ENCODE results near the gene ATP5MC2.
"Not testable (repeated sequence)": the region's sequence is repeated elsewhere in the genome, so short reads cannot be mapped to it uniquely, and the experiment has no call there.

Gene ATP5MC2

GRCh38 chr12:53645165-53645564, 30.7 kb downstream of the ATP5MC2 start:
- H3K27ac ChIP-seq (ENCODE audit: low read depth, low read length): no peak overlapping the region
- H3K4me1 ChIP-seq (ENCODE audit: insufficient read depth, low read length): no peaks in the 10 kb centered on the region
- no peak overlapping the region for H3K4me3 ChIP-seq (ENCODE audit: low read length)
- H3K36me3 ChIP-seq (ENCODE audit: insufficient read depth, low read length): no peaks in the 10 kb centered on the region
- H3K9me3 ChIP-seq (ENCODE audit: insufficient read depth, low read depth, low read length): no peaks in the 10 kb centered on the region
- H3K27me3 ChIP-seq (ENCODE audit: insufficient read depth, low read length): no peaks in the 10 kb centered on the region
- 100% methylated on average over 1 of the region's 3 CpGs for WGBS
- H3K9ac ChIP-seq (ENCODE audit: low read depth, low read length): no peak overlapping the region

DNA sequence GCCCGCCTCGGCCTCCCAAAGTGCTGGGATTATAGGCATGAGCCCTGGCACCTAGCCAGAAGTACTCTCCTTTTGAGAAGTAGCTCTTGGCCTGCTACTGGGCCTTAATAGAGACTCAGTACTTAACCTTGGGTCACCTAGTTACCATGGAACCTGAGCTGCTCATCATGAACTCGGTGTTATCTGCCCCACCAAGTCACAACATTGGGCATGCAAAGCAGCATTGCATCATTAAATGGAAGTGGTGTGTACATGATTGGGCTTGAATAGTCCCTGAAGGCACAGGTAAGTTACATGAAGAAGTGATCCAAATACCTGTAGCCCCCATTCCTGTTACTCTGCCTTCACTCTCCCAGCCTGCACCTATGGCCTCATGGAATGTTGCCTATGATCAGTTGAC, 31.8 kb downstream of the ATP5MC2 start:
- Histone ChIP-seq H3K9me3 (ENCODE audit: insufficient read depth, low read depth, low read length) (no peaks in the 10 kb centered on the region), H3K4me3 (ENCODE audit: low read length) (no peak overlapping the region), H3K36me3 (ENCODE audit: insufficient read depth, low read length) (no peaks in the 10 kb centered on the region), H3K4me1 (ENCODE audit: insufficient read depth, low read length) (no peaks in the 10 kb centered on the region), H3K27me3 (ENCODE audit: insufficient read depth, low read length) (no peaks in the 10 kb centered on the region), H3K9ac (ENCODE audit: low read depth, low read length) (no peak overlapping the region), H3K27ac (ENCODE audit: low read depth, low read length) (no peak overlapping the region)
- 93% methylated on average over 3 of the region's 3 CpGs for WGBS

- H3K9me3 ChIP-seq (ENCODE audit: insufficient read depth, low read depth, low read length): no peaks in the 10 kb centered on the region
- H3K4me1 ChIP-seq (ENCODE audit: insufficient read depth, low read length): no peaks in the 10 kb centered on the region
- no peak overlapping the region for H3K9ac ChIP-seq (ENCODE audit: low read depth, low read length)
- no peak overlapping the region for H3K27ac ChIP-seq (ENCODE audit: low read depth, low read length)
- no peak overlapping the region for H3K4me3 ChIP-seq (ENCODE audit: low read length)
- no peaks in the 10 kb centered on the region for H3K36me3 ChIP-seq (ENCODE audit: insufficient read depth, low read length)
- 70% methylated on average over 5 of the region's 5 CpGs for WGBS
- no peaks in the 10 kb centered on the region for H3K27me3 ChIP-seq (ENCODE audit: insufficient read depth, low read length)
These were observed 32.5 kb downstream of the ATP5MC2 start for GRCh38 chr12:53643232-53643979.

GRCh38 chr12:53638057-53638456, 37.8 kb downstream of the ATP5MC2 start:
- Histone ChIP-seq H3K4me1 (ENCODE audit: insufficient read depth, low read length) (no peaks in the 10 kb centered on the region), H3K4me3 (ENCODE audit: low read length) (no peak overlapping the region), H3K9ac (ENCODE audit: low read depth, low read length) (no peak overlapping the region), H3K9me3 (ENCODE audit: insufficient read depth, low read depth, low read length) (no peaks in the 10 kb centered on the region), H3K36me3 (ENCODE audit: insufficient read depth, low read length) (no peaks in the 10 kb centered on the region), H3K27me3 (ENCODE audit: insufficient read depth, low read length) (no peaks in the 10 kb centered on the region), H3K27ac (ENCODE audit: low read depth, low read length) (no peak overlapping the region)
- WGBS: 100% methylated on average over 2 of the region's 2 CpGs

GRCh38 chr12:53636641-53637040, 39.2 kb downstream of the ATP5MC2 start:
- 86% methylated on average over 1 of the region's 2 CpGs for WGBS
- H3K9me3 ChIP-seq (ENCODE audit: insufficient read depth, low read depth, low read length): no peaks in the 10 kb centered on the region

DNA sequence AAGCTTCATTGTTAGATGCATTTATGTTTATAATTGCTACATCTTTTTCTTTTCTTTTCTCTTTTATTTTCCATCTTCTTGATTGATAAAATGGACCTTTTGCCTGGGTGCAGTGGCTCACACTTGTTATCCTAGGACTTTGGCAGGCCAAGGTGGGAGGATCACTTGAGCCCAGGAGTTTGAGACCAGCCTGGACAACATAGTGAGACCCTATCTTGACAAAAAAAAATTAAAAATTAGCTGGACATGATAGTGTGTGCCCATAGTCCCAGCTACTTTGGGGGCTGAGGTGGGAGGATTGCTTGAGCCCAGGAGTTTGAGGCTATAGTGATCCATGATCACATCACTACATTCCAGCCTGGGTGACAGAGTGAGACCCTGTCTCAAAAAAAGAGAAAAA, 40.2 kb downstream of the ATP5MC2 start:
- not testable (repeated sequence) for H3K4me1 ChIP-seq (ENCODE audit: insufficient read depth, low read length); H3K9ac ChIP-seq (ENCODE audit: low read depth, low read length); H3K36me3 ChIP-seq (ENCODE audit: insufficient read depth, low read length); H3K27me3 ChIP-seq (ENCODE audit: insufficient read depth, low read length); H3K9me3 ChIP-seq (ENCODE audit: insufficient read depth, low read depth, low read length); H3K4me3 ChIP-seq (ENCODE audit: low read length); H3K27ac ChIP-seq (ENCODE audit: low read depth, low read length)

More at GRCh38 chr12:53636641-53637040, 39.2 kb downstream of the ATP5MC2 start:
- Histone ChIP-seq H3K27me3 (ENCODE audit: insufficient read depth, low read length) (no peaks in the 10 kb centered on the region), H3K4me1 (ENCODE audit: insufficient read depth, low read length) (no peaks in the 10 kb centered on the region), H3K4me3 (ENCODE audit: low read length) (no peak overlapping the region), H3K36me3 (ENCODE audit: insufficient read depth, low read length) (no peaks in the 10 kb centered on the region), H3K27ac (ENCODE audit: low read depth, low read length) (no peak overlapping the region), H3K9ac (ENCODE audit: low read depth, low read length) (no peak overlapping the region)

- Histone ChIP-seq H3K27ac (ENCODE audit: low read depth, low read length) (no peak overlapping the region), H3K9ac (ENCODE audit: low read depth, low read length) (no peak overlapping the region), H3K4me1 (ENCODE audit: insufficient read depth, low read length) (peaks cover 6% of the 10 kb centered on the region), H3K4me3 (ENCODE audit: low read length) (no peak overlapping the region), H3K9me3 (ENCODE audit: insufficient read depth, low read depth, low read length) (no peaks in the 10 kb centered on the region), H3K36me3 (ENCODE audit: insufficient read depth, low read length) (no peaks in the 10 kb centered on the region), H3K27me3 (ENCODE audit: insufficient read depth, low read length) (no peaks in the 10 kb centered on the region)
- no CpG with 5 or more reads among the region's 1 CpG for WGBS
These were observed 44.2 kb downstream of the ATP5MC2 start for GRCh38 chr12:53631721-53632120.

DNA sequence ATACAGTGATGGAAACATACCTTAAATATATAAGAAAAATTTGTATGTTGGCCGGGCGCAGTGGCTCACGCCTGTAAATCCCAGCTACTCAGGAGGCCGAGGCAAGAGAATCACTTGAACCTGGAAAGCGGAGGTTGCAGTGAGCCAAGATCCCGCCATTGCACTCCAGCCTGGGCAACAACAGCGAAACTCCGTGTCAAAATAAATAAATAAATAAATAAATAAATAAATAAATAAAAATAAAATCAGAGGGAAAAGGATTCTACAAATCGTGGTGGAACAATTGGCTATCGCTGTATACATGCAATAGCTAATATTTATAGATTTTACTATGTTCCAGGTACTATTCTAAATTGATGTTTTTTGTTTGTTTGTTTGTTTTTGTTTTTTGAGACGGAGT, 48.0 kb downstream of the ATP5MC2 start:
- H3K9me3 ChIP-seq (ENCODE audit: insufficient read depth, low read depth, low read length): no peaks in the 10 kb centered on the region
- peaks cover 28% of the 10 kb centered on the region for H3K4me1 ChIP-seq (ENCODE audit: insufficient read depth, low read length)
- no peak overlapping the region for H3K27ac ChIP-seq (ENCODE audit: low read depth, low read length)
- WGBS: 95% methylated on average over 7 of the region's 11 CpGs
- H3K9ac ChIP-seq (ENCODE audit: low read depth, low read length): no peak overlapping the region
- H3K27me3 ChIP-seq (ENCODE audit: insufficient read depth, low read length): no peaks in the 10 kb centered on the region
- H3K4me3 ChIP-seq (ENCODE audit: low read length): no peak overlapping the region
- no peaks in the 10 kb centered on the region for H3K36me3 ChIP-seq (ENCODE audit: insufficient read depth, low read length)

- Histone ChIP-seq H3K9ac (ENCODE audit: low read depth, low read length) (peak overlapping the region; percentile 98), H3K4me3 (ENCODE audit: low read length) (peak overlapping the region; percentile 82), H3K27ac (ENCODE audit: low read depth, low read length) (peak overlapping the region; percentile 98), H3K9me3 (ENCODE audit: insufficient read depth, low read depth, low read length) (no peaks in the 10 kb centered on the region), H3K27me3 (ENCODE audit: insufficient read depth, low read length) (no peaks in the 10 kb centered on the region), H3K4me1 (ENCODE audit: insufficient read depth, low read length) (peaks cover 28% of the 10 kb centered on the region), H3K36me3 (ENCODE audit: insufficient read depth, low read length) (no peaks in the 10 kb centered on the region)
- WGBS: 50% methylated on average over 6 of the region's 6 CpGs
These were observed 49.1 kb downstream of the ATP5MC2 start for GRCh38 chr12:53626702-53627169.

GRCh38 chr12:53625946-53626701, 49.8 kb downstream of the ATP5MC2 start, which contains the start of gene ATF7:
Gene ATF7, minus strand, starts transcription at chr12:53626382. Its CDS starts 25,382 bp downstream, at chr12:53601000.
- no peaks in the 10 kb centered on the region for H3K9me3 ChIP-seq (ENCODE audit: insufficient read depth, low read depth, low read length)
- peak within 1 kb of the TSS; percentile 82 for H3K4me3 ChIP-seq (ENCODE audit: low read length)
- no peaks in the 10 kb centered on the region for H3K36me3 ChIP-seq (ENCODE audit: insufficient read depth, low read length)
- H3K9ac ChIP-seq (ENCODE audit: low read depth, low read length): peak within 1 kb of the TSS; percentile 98
- WGBS: under 1% methylated on average over 48 of the region's 48 CpGs
- H3K27ac ChIP-seq (ENCODE audit: low read depth, low read length): peak within 1 kb of the TSS; percentile 98
- H3K27me3 ChIP-seq (ENCODE audit: insufficient read depth, low read length): no peaks in the 10 kb centered on the region
- H3K4me1 ChIP-seq (ENCODE audit: insufficient read depth, low read length): peaks cover 28% of the 10 kb centered on the region

DNA sequence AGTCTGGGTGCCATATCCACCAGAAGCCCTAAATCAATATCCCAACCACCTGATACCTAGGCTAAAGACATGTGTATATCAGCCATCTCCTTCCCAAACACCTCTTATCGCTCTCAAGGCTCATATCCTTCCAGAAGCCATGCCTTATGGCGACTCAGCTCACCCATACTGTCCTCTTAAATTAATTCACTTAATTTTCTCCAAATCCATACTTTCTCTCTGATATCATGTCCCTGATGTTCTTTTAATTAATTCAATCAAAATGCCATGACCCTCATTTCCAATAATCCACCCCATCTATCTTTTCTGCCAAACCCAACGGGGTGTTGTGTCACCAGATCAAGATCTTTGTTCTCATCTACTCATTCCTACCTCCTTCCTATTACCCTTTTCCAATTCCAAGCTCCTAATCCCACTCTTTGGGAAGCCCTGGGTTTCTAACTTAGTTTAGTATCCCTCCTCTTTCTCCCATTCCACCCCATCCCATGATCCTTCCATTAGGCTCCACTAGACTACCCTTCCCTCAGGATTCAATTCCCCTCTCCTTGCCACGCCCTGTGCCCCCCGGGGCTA, 50.4 kb downstream of the ATP5MC2 start:
- no peaks in the 10 kb centered on the region for H3K36me3 ChIP-seq (ENCODE audit: insufficient read depth, low read length)
- H3K27ac ChIP-seq (ENCODE audit: low read depth, low read length): no peak overlapping the region
- peak overlapping the region; percentile 56 for H3K9ac ChIP-seq (ENCODE audit: low read depth, low read length)
- 28% methylated on average over 5 of the region's 5 CpGs for WGBS
- H3K4me1 ChIP-seq (ENCODE audit: insufficient read depth, low read length): peaks cover 28% of the 10 kb centered on the region
- H3K27me3 ChIP-seq (ENCODE audit: insufficient read depth, low read length): no peaks in the 10 kb centered on the region
- no peaks in the 10 kb centered on the region for H3K9me3 ChIP-seq (ENCODE audit: insufficient read depth, low read depth, low read length)
- peak overlapping the region; percentile 82 for H3K4me3 ChIP-seq (ENCODE audit: low read length)

Data from HUES64 (cell line).